KOPT-K1 (cell line): ENCODE results near the gene SIAH2.
A peak's percentile ranks its signal among the peaks of the same experiment; 100 is the strongest.

Experiments
- H3K27ac ChIP-seq: fragments of 200-600 bp; sonication (generic); 2 replicates; pipeline ENCODE4 v1.5.1; 2016; ENCODE audit warnings: antibody characterized with exemption, mild to moderate bottlenecking, low read depth, low read length; ENCODE audit not compliant: poor library complexity, severe bottlenecking
- H3K36me3 ChIP-seq: fragments of 200-600 bp; sonication (generic); 2 replicates; pipeline ENCODE4 v1.5.1; 2017; ENCODE audit warnings: antibody characterized with exemption, mild to moderate bottlenecking, low read length, moderate library complexity; ENCODE audit not compliant: insufficient read depth
- H3K9me3 ChIP-seq: fragments of 200-600 bp; sonication (generic); 2 replicates; pipeline ENCODE4 v1.5.1; 2017; ENCODE audit warnings: antibody characterized with exemption, low read length, mild to moderate bottlenecking; ENCODE audit not compliant: insufficient read depth, poor library complexity, severe bottlenecking

The SIAH2 gene

DNA sequence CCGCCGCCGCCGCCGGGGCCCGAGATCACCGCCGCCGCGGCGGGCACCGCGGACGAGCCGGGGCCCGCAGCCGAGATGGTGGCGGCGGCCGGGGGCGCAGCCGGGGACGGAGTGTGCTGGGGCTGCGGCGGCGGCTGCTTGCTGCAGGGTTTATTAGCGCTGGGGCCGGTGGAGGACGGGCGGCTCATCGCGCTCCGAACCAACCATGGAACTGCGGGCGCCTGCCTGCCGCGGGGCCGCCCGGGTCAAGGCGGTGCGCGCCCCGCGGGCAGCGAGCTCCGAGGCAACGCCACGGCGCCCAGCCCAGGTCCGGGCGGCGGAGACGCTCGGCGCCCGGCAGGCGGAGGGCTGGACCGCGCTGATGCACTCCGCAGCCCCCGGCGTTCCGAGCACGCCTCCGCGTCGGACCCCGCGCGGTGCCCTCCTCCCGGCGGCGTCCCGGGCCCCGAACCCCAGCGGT, 277 bp downstream of the SIAH2 start:
- Histone ChIP-seq H3K9me3 (no peaks in the 10 kb centered on the region), H3K36me3 (peaks cover 15% of the 10 kb centered on the region), H3K27ac (peak overlapping the region; percentile 87)

DNA sequence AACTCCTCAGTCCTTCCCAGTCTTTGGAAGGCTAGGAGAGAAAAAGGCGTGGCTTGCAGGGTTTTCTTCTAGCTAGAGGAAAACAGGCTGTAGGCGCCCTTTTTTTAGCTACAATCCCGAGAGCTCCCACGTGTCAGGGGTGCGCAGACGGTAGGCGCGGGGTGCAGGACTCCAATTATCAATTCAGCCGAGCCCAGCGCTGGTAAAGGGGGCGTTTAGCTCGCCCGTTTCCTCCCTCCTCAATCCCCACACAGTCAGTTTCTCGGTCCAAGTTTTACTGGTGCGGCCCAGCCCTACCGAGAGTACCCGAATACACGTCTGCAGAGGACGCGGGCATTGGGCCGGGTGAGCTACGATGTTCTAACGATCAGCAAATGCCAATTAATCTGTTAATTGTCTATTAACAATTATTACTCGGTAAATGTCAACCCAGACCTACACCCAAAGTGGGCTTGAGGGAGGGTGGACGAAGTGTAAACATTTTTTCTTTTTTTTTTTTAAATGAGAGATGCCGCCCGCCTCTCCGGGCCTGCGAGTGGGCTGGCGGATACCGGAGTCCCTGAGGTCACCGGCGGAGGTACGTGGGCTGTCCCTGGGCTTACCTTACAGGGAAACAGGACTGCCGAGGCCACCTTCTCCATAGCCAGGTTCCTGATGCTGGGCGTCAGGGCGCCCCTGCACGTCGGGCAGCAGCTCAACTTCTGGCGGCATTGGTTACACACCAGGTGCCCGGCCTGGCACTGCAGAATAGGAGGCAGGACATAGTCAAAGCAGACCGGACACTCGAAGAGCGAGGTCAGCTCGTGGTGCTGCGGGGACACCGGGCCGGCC, 923 bp downstream of the SIAH2 start:
- H3K9me3 ChIP-seq: no peaks in the 10 kb centered on the region
- peak overlapping the region; percentile 87 for H3K27ac ChIP-seq
- H3K36me3 ChIP-seq: peaks cover 20% of the 10 kb centered on the region

- Histone ChIP-seq H3K27ac (peak overlapping the region; percentile 87), H3K36me3 (peaks cover 34% of the 10 kb centered on the region), H3K9me3 (no peaks in the 10 kb centered on the region)
Observed at GRCh38 chr3:150760431-150761200, 2.4 kb downstream of the SIAH2 start.

GRCh38 chr3:150759947-150760346, 3.0 kb downstream of the SIAH2 start:
- H3K27ac ChIP-seq: peak overlapping the region; percentile 87
- peaks cover 36% of the 10 kb centered on the region for H3K36me3 ChIP-seq
- H3K9me3 ChIP-seq: no peaks in the 10 kb centered on the region

GRCh38 chr3:150759319-150759718, 3.6 kb downstream of the SIAH2 start:
- Histone ChIP-seq H3K27ac (peak overlapping the region; percentile 87), H3K9me3 (no peaks in the 10 kb centered on the region), H3K36me3 (peaks cover 40% of the 10 kb centered on the region)

- Histone ChIP-seq H3K27ac (no peak overlapping the region), H3K36me3 (peaks cover 53% of the 10 kb centered on the region), H3K9me3 (no peaks in the 10 kb centered on the region)
Observed at GRCh38 chr3:150757768-150758167, 5.2 kb downstream of the SIAH2 start.

- peaks cover 53% of the 10 kb centered on the region for H3K36me3 ChIP-seq
- H3K27ac ChIP-seq: no peak overlapping the region
- H3K9me3 ChIP-seq: no peaks in the 10 kb centered on the region
Observed at GRCh38 chr3:150757364-150757763, 5.6 kb downstream of the SIAH2 start.

DNA sequence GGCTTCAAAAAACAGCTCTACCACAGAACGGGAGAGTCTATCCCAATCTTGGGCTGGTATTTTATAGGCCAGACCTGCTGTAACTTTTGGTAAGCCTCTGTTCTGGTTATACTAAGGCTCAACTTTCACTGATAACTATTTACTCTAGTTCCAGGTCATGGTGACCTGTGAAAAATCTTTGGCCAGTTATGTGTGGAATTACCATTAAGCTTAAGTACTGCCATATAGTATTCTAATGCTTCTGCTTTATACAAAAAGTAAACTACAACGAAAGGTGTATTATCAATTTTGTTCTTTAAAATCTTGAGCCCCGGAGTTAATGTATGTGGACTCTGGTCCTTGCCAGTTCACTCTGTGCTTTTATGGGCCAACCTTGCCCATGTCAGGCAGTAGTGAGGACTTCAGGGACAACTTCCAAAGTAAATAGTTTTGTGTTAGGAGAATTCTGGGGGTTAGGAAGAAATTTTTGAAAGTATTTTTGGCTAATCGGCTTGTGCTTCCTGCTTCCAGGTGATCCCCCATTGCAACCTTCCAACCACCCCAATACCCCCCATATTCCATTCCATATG, 6.4 kb downstream of the SIAH2 start:
- peaks cover 53% of the 10 kb centered on the region for H3K36me3 ChIP-seq
- H3K27ac ChIP-seq: no peak overlapping the region
- H3K9me3 ChIP-seq: no peaks in the 10 kb centered on the region

DNA sequence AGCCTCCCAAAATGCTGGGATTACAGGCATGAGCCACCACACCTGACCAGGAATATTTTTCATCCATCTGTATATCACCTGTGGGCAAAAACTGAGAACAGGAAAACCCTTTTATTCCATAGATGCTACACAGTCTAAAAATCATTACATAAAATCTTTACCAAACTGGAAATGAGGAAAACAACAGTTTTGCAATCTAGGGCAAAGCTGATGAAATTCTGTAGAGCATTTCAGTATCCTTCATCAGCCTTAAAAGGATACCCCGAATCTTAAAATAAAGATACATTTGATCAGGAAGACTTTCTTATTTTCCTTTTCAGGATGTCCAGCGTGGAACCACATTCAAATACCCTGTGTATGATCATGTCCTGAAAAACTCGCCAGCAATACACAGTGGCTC, 7.1 kb downstream of the SIAH2 start:
- H3K9me3 ChIP-seq: no peaks in the 10 kb centered on the region
- peaks cover 53% of the 10 kb centered on the region for H3K36me3 ChIP-seq
- no peak overlapping the region for H3K27ac ChIP-seq

DNA sequence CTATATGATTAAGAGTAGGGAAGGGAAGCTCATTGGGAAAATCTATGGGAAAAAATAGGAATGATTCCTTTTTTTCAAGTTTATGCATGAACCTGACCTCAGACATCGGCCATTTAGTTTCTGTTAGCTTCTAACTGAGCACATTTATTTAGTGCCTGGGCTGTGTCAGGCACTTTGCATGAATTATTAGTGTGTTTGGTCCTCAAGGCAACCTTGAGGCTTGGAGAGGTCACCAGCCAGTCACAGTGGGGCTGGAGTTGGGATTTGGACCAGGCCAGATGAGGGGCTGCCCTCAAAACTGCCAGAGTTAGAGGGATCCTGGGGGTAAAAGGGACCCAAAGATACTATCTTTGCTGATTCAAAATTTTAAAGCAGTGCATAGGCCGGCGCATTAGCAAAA, 8.1 kb downstream of the SIAH2 start:
- H3K27ac ChIP-seq: no peak overlapping the region
- peaks cover 57% of the 10 kb centered on the region for H3K36me3 ChIP-seq
- H3K9me3 ChIP-seq: no peaks in the 10 kb centered on the region

- H3K27ac ChIP-seq: peak overlapping the region; percentile 64
- no peaks in the 10 kb centered on the region for H3K9me3 ChIP-seq
- H3K36me3 ChIP-seq: peaks cover 47% of the 10 kb centered on the region
Observed at GRCh38 chr3:150751781-150752263, 11.1 kb downstream of the SIAH2 start.

GRCh38 chr3:150749255-150749654, 13.7 kb downstream of the SIAH2 start:
- Histone ChIP-seq H3K27ac (no peak overlapping the region), H3K9me3 (no peaks in the 10 kb centered on the region), H3K36me3 (peaks cover 29% of the 10 kb centered on the region)

DNA sequence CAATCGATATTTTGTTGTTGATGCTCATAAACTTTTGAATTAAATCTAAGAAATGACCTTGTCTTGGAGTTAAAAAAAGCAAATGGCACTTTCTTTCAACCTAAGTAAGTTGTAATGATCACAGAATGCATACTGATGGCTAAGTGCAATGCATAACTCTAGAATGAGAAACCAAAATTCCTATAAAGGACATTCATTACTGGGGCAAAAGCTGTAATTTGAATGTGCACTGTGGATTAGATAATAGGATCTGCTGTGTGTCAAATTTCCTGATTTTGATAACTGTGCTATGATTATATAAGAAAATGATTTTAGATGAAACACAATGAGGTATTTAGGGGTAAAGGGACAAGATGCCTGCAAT, 14.3 kb downstream of the SIAH2 start:
- Histone ChIP-seq H3K36me3 (peaks cover 23% of the 10 kb centered on the region), H3K27ac (no peak overlapping the region), H3K9me3 (no peaks in the 10 kb centered on the region)

DNA sequence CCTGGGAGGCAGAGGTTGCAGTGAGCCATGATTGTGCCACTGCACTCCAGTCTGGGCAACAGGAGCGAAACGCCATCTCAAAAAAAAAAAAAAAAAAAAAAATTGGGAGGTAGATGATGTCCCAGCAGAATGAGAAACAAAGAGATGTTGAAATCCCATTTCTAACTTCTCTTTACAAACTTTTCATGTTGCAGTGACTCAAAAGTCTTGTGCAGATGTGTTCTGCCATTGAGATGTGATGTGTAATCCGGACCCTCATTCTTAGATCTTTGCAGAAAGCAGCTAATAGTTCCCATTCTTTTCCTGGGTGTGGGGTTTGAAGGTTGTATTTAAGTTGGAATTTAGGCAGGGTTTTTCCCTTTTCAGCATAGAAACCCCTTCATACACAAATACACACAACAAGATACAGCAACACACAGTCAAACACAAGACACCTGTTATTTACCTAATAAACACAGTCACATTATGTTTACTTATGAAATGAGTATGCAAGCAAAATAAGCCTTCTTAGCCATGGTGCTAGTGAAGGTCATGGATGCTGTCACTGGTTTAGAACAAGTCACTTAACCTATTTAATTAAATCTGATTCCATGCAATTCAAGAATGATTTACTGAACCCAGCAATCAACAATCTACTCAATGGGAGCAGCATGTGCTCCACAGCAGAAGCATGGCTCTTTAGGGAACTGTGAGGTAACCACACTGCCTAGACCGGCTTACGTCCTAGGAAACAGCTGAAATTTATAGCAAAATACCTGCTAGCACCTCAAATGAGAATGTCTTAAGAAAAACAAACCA, 14.9 kb downstream of the SIAH2 start:
- H3K27ac ChIP-seq: no peak overlapping the region
- peaks cover 17% of the 10 kb centered on the region for H3K36me3 ChIP-seq
- H3K9me3 ChIP-seq: no peaks in the 10 kb centered on the region
